ENCODE data around the gene MOXD1. TPM values are rescaled to one million over a fixed set of nuclear protein-coding genes. Genes with fewer than 3 reads are reported as not detected.

Gene MOXD1
- total RNA-seq, 4 donors from 2014 or later = 1.5 to 12.4 (median 3.5) TPM

GRCh38 chr6:132275066-132275970, 126.0 kb downstream of the MOXD1 start:
- TF ChIP-seq CTCF (IDR thresholded peaks at IDR 0.05; ENCODE audit: low read depth) = no peak

GRCh38 chr6:132272776-132273175, 128.5 kb downstream of the MOXD1 start:
- TF ChIP-seq CTCF (IDR thresholded peaks at IDR 0.05; ENCODE audit: low read depth) = no peak

GRCh38 chr6:132270726-132271402, 130.4 kb downstream of the MOXD1 start:
- no peak for TF ChIP-seq CTCF (IDR thresholded peaks at IDR 0.05; ENCODE audit: low read depth)

GRCh38 chr6:132268209-132268608, 133.1 kb downstream of the MOXD1 start:
- no peak for TF ChIP-seq CTCF (IDR thresholded peaks at IDR 0.05; ENCODE audit: low read depth)

GRCh38 chr6:132265451-132266097, 135.7 kb downstream of the MOXD1 start:
- TF ChIP-seq CTCF (IDR thresholded peaks at IDR 0.05; ENCODE audit: low read depth) = no peak

GRCh38 chr6:132264021-132264500, 137.2 kb downstream of the MOXD1 start:
- no peak for TF ChIP-seq CTCF (IDR thresholded peaks at IDR 0.05; ENCODE audit: low read depth)

GRCh38 chr6:132261354-132261753, 139.9 kb downstream of the MOXD1 start:
- no peak for TF ChIP-seq CTCF (IDR thresholded peaks at IDR 0.05; ENCODE audit: low read depth)

All from subcutaneous adipose tissue (tissue), 4 donors.